ENCODE data around the gene SUPT3H. TPM values are rescaled to one million over a fixed set of nuclear protein-coding genes. Genes with fewer than 3 reads are reported as not detected.

The SUPT3H gene
- total and polyA plus RNA-seq, 2 of the 13 experiments (the other 11 are each of a cell fraction or from before 2014, with no cell fraction given), result 11.9 to 36.1 TPM

DNA sequence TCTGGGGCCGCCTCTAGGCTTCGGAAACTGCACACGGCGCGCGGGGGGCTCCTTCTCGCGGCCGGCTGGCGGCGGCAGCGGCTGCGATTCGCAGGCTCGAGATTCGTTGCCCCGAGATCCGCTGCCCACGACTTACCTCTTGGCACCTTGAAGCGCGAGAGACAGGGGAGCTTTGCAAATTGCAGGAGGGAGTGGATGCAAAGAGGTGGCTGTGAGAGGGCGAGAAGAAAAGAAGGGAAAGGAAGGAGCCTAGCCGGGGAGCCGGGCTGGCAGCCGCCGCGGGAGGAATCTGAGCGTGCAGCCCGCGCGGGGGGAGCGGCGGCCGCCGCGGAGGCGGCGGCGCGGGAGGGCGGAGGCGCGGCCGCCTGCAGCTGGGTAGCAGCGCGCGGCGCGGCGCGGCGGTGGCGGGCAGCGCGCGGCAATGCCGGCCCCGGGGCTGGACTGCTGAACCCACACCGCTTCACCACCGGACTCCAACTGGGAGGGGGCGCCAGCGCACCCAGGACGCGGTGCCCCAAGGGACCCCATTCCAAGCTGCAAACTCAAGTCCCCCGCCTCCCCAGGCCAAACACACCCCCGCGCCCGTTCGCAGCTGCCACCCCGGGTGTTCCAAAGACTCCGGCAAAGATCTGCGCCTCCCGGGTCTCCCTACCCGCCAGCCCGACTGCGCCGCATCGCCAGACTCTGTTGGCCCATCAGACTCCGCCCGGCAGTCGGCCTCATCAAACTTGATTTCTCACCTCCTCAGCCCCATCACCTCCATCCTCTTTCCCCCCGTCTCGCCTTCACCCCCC is 44.2 kb upstream of the SUPT3H start (continued):
- TF ChIP-seq ZNF143 (CRISPR knock-in tag; IDR thresholded peaks at IDR 0.05) (peak; percentile 36; the same call in 1 of the 2 replicates), ARHGAP35 (CRISPR knock-in tag; IDR thresholded peaks at IDR 0.05; ENCODE audit: borderline replicate concordance) (no peak), MEIS1 (CRISPR knock-in tag; IDR thresholded peaks at IDR 0.05; ENCODE audit: borderline replicate concordance) (no peak), PITX1 (CRISPR knock-in tag; IDR thresholded peaks at IDR 0.05) (no peak), HNRNPK (IDR thresholded peaks at IDR 0.05; ENCODE audit: low read depth, low read length, poor library complexity, severe bottlenecking) (peak; percentile 23), HCFC1 (IDR thresholded peaks at IDR 0.05; ENCODE audit: low read depth, low read length) (no peak), REXO4 (CRISPR knock-in tag; IDR thresholded peaks at IDR 0.05; ENCODE audit: borderline replicate concordance) (no peak), ZNF253 (CRISPR knock-in tag; IDR thresholded peaks at IDR 0.05; ENCODE audit: borderline replicate concordance) (no peak), ZNF670 (CRISPR knock-in tag; IDR thresholded peaks at IDR 0.05; ENCODE audit: borderline replicate concordance) (no peak), ZNF547 (CRISPR knock-in tag; IDR thresholded peaks at IDR 0.05) (no peak), RBFOX2 (IDR thresholded peaks at IDR 0.05; ENCODE audit: low read depth, low read length) (no peak), ARID2 (CRISPR knock-in tag; IDR thresholded peaks at IDR 0.05; ENCODE audit: borderline replicate concordance) (no peak), MTA1 (CRISPR knock-in tag; IDR thresholded peaks at IDR 0.05; ENCODE audit: borderline replicate concordance) (no peak), ZNF354B (CRISPR knock-in tag; IDR thresholded peaks at IDR 0.05) (no peak), MAZ (IDR thresholded peaks at IDR 0.05; ENCODE audit: borderline replicate concordance, low read depth, low read length) (0 out of 2 replicates have a peak, but pooled peaks have one; percentile 12), MAZ (CRISPR knock-in tag; IDR thresholded peaks at IDR 0.05; ENCODE audit: low read depth) (0 out of 2 replicates have a peak, but pooled peaks have one; percentile 47)
- TF ChIP-seq, protein P1, sequence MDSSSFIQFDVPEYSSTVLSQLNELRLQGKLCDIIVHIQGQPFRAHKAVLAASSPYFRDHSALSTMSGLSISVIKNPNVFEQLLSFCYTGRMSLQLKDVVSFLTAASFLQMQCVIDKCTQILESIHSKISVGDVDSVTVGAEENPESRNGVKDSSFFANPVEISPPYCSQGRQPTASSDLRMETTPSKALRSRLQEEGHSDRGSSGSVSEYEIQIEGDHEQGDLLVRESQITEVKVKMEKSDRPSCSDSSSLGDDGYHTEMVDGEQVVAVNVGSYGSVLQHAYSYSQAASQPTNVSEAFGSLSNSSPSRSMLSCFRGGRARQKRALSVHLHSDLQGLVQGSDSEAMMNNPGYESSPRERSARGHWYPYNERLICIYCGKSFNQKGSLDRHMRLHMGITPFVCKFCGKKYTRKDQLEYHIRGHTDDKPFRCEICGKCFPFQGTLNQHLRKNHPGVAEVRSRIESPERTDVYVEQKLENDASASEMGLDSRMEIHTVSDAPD (CRISPR knock-in tag; IDR thresholded peaks at IDR 0.05), result no peak
- TF ChIP-seq, protein P2, sequence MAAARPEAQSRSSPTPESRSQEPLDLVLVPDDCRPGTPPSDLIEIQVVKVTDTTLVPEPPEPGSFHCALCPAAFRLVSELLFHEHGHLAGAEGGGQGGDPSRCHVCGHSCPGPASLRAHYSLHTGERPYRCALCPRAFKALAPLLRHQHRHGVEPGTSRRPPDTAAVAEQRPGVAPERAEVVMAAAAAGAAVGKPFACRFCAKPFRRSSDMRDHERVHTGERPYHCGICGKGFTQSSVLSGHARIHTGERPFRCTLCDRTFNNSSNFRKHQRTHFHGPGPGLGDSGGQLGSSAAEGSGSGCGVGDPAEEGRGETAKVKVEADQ (CRISPR knock-in tag; IDR thresholded peaks at IDR 0.05; ENCODE audit: borderline replicate concordance), result 0 out of 2 replicates have a peak, but pooled peaks have one; percentile 38
- TF ChIP-seq, protein P3, sequence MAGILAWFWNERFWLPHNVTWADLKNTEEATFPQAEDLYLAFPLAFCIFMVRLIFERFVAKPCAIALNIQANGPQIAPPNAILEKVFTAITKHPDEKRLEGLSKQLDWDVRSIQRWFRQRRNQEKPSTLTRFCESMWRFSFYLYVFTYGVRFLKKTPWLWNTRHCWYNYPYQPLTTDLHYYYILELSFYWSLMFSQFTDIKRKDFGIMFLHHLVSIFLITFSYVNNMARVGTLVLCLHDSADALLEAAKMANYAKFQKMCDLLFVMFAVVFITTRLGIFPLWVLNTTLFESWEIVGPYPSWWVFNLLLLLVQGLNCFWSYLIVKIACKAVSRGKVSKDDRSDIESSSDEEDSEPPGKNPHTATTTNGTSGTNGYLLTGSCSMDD (CRISPR knock-in tag; IDR thresholded peaks at IDR 0.05), result no peak
- TF ChIP-seq, protein P4, sequence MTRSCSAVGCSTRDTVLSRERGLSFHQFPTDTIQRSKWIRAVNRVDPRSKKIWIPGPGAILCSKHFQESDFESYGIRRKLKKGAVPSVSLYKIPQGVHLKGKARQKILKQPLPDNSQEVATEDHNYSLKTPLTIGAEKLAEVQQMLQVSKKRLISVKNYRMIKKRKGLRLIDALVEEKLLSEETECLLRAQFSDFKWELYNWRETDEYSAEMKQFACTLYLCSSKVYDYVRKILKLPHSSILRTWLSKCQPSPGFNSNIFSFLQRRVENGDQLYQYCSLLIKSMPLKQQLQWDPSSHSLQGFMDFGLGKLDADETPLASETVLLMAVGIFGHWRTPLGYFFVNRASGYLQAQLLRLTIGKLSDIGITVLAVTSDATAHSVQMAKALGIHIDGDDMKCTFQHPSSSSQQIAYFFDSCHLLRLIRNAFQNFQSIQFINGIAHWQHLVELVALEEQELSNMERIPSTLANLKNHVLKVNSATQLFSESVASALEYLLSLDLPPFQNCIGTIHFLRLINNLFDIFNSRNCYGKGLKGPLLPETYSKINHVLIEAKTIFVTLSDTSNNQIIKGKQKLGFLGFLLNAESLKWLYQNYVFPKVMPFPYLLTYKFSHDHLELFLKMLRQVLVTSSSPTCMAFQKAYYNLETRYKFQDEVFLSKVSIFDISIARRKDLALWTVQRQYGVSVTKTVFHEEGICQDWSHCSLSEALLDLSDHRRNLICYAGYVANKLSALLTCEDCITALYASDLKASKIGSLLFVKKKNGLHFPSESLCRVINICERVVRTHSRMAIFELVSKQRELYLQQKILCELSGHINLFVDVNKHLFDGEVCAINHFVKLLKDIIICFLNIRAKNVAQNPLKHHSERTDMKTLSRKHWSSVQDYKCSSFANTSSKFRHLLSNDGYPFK (CRISPR knock-in tag; IDR thresholded peaks at IDR 0.05; ENCODE audit: borderline replicate concordance), result no peak
- TF ChIP-seq, protein P5, sequence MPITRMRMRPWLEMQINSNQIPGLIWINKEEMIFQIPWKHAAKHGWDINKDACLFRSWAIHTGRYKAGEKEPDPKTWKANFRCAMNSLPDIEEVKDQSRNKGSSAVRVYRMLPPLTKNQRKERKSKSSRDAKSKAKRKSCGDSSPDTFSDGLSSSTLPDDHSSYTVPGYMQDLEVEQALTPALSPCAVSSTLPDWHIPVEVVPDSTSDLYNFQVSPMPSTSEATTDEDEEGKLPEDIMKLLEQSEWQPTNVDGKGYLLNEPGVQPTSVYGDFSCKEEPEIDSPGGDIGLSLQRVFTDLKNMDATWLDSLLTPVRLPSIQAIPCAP (CRISPR knock-in tag; IDR thresholded peaks at IDR 0.05; ENCODE audit: low read depth), result no peak

Data from HepG2 (cell line).